Glomerular endothelial cell (primary cell): ENCODE results near the gene GPRIN3. TPM values are rescaled to one million over a fixed set of nuclear protein-coding genes. Genes with fewer than 3 reads are reported as not detected.
"Not testable (repeated sequence)": the region's sequence is repeated elsewhere in the genome, so short reads cannot be mapped to it uniquely, and the experiment has no call there.

Source experiments
- DNase-seq: peaks from one replicate; pipeline ENCODE4 v3.0.0-alpha.2; 2011; ENCODE audit warnings: low read depth, low spot score; ENCODE audit errors: extremely low read depth
- total RNA-seq: library from RNA; depleted of rRNA; stranded (reverse); fragments of >200 nt; gene quantifications from 2 replicates; pipeline ENCODE4 v1.2.3, GENCODE V29; 2015

The GPRIN3 gene
- total RNA-seq, 1 donor from 2014 or later = 22.9 TPM

- no peak for DNase-seq
Observed at GRCh38 chr4:89263265-89263664, 44.3 kb downstream of the GPRIN3 start.

GRCh38 chr4:89259301-89260028, 48.1 kb downstream of the GPRIN3 start:
- DNase-seq = no peak

- DNase-seq = no peak
Observed at GRCh38 chr4:89258506-89258905, 49.1 kb downstream of the GPRIN3 start.

GRCh38 chr4:89257376-89257775, 50.2 kb downstream of the GPRIN3 start:
- no peak for DNase-seq

GRCh38 chr4:89256203-89256800, 51.3 kb downstream of the GPRIN3 start:
- DNase-seq = no peak

- no peak for DNase-seq
Observed at GRCh38 chr4:89254847-89255246, 52.8 kb downstream of the GPRIN3 start.

- DNase-seq = not testable (repeated sequence)
Observed at GRCh38 chr4:89254347-89254746, 53.3 kb downstream of the GPRIN3 start.

- DNase-seq = no peak
Observed at GRCh38 chr4:89253935-89254334, 53.7 kb downstream of the GPRIN3 start.

- no peak for DNase-seq
Observed at GRCh38 chr4:89253311-89253710, 54.3 kb downstream of the GPRIN3 start.

- no peak for DNase-seq
Observed at GRCh38 chr4:89251396-89251795, 56.2 kb downstream of the GPRIN3 start.

- no peak for DNase-seq
Observed at GRCh38 chr4:89249716-89250361, 57.8 kb downstream of the GPRIN3 start.

GRCh38 chr4:89249313-89249712, 58.3 kb downstream of the GPRIN3 start:
- no peak for DNase-seq

GRCh38 chr4:89248879-89249281, 58.7 kb downstream of the GPRIN3 start:
- no peak for DNase-seq

- DNase-seq = no peak
Observed at GRCh38 chr4:89247951-89248350, 59.6 kb downstream of the GPRIN3 start.

- DNase-seq = no peak
Observed at GRCh38 chr4:89245459-89245858, 62.1 kb downstream of the GPRIN3 start.

- no peak for DNase-seq
Observed at GRCh38 chr4:89243733-89244252, 63.8 kb downstream of the GPRIN3 start.

GRCh38 chr4:89242864-89243732, 64.5 kb downstream of the GPRIN3 start:
- no peak for DNase-seq

GRCh38 chr4:89242216-89242615, 65.4 kb downstream of the GPRIN3 start:
- DNase-seq = no peak

- no peak for DNase-seq
Observed at GRCh38 chr4:89230271-89230670, 77.3 kb downstream of the GPRIN3 start.

- DNase-seq = peak; percentile 85
Observed at GRCh38 chr4:89226665-89227574, 80.7 kb downstream of the GPRIN3 start.
